ENCODE measurements around the gene ATXN7.

ATXN7 gene

GRCh38 chr3:63875510-63875909 is 11.8 kb downstream of the ATXN7 start:
- peaks cover 62% of the 10 kb centered on the region for H3K4me1 ChIP-seq (ENCODE audit: insufficient read depth, low read length, poor library complexity, severe bottlenecking)
- H3F3A ChIP-seq (ENCODE audit: low read depth), result 0 out of 2 replicates have a peak, but pooled peaks cover 4% of the 10 kb centered on the region
- H3K36me3 ChIP-seq (ENCODE audit: insufficient read depth, low read length), result no peaks in the 10 kb centered on the region
- H4K20me1 ChIP-seq (ENCODE audit: insufficient read depth, low read length, poor library complexity, severe bottlenecking), result peaks cover 75% of the 10 kb centered on the region
- H2AFZ ChIP-seq (ENCODE audit: low read length), result no peak overlapping the region
- no peak overlapping the region for H3K9ac ChIP-seq (ENCODE audit: low read depth, low read length, poor library complexity, severe bottlenecking)
- no peak overlapping the region for H3K4me2 ChIP-seq (ENCODE audit: low read depth, low read length, poor library complexity, severe bottlenecking)
- no peaks in the 10 kb centered on the region for H3K9me3 ChIP-seq (ENCODE audit: insufficient read depth, low read depth, low read length)
- H3K79me2 ChIP-seq (ENCODE audit: insufficient read depth, low read length), result peaks cover 95% of the 10 kb centered on the region
- TF ChIP-seq CTCF (conservative IDR thresholded peaks at IDR 0.05; ENCODE audit: low read length), result no peak
- no peak for TF ChIP-seq EZH2phosphoT487 (IDR thresholded peaks at IDR 0.05; ENCODE audit: borderline replicate concordance)
- H3K27me3 ChIP-seq (ENCODE audit: insufficient read depth, low read length, poor library complexity, severe bottlenecking), result no peaks in the 10 kb centered on the region
- no peak overlapping the region for H3K4me3 ChIP-seq (ENCODE audit: low read length, poor library complexity, severe bottlenecking)
- no peaks in the 10 kb centered on the region for H3K9me2 ChIP-seq (replicated peaks; ENCODE audit: low read depth, low read length)

- Histone ChIP-seq H3K4me3 (ENCODE audit: low read length, poor library complexity, severe bottlenecking) (no peak overlapping the region), H3K4me2 (ENCODE audit: low read depth, low read length, poor library complexity, severe bottlenecking) (no peak overlapping the region), H2AFZ (ENCODE audit: low read length) (no peak overlapping the region), H4K20me1 (ENCODE audit: insufficient read depth, low read length, poor library complexity, severe bottlenecking) (peaks cover 71% of the 10 kb centered on the region), H3K9ac (ENCODE audit: low read depth, low read length, poor library complexity, severe bottlenecking) (no peak overlapping the region), H3F3A (ENCODE audit: low read depth) (0 out of 2 replicates have a peak, but pooled peaks cover 4% of the 10 kb centered on the region), H3K9me3 (ENCODE audit: insufficient read depth, low read depth, low read length) (no peaks in the 10 kb centered on the region), H3K79me2 (ENCODE audit: insufficient read depth, low read length) (peaks cover 95% of the 10 kb centered on the region), H3K36me3 (ENCODE audit: insufficient read depth, low read length) (no peaks in the 10 kb centered on the region), H3K27me3 (ENCODE audit: insufficient read depth, low read length, poor library complexity, severe bottlenecking) (no peaks in the 10 kb centered on the region), H3K9me2 (replicated peaks; ENCODE audit: low read depth, low read length) (no peaks in the 10 kb centered on the region), H3K4me1 (ENCODE audit: insufficient read depth, low read length, poor library complexity, severe bottlenecking) (peaks cover 54% of the 10 kb centered on the region)
- TF ChIP-seq EZH2phosphoT487 (IDR thresholded peaks at IDR 0.05; ENCODE audit: borderline replicate concordance) (no peak), CTCF (conservative IDR thresholded peaks at IDR 0.05; ENCODE audit: low read length) (no peak)
Measured at GRCh38 chr3:63876260-63876659, 12.6 kb downstream of the ATXN7 start.

- no peak overlapping the region for H3K9ac ChIP-seq (ENCODE audit: low read depth, low read length, poor library complexity, severe bottlenecking)
- H3K4me3 ChIP-seq (ENCODE audit: low read length, poor library complexity, severe bottlenecking), result peak overlapping the region; percentile 31
- H4K20me1 ChIP-seq (ENCODE audit: insufficient read depth, low read length, poor library complexity, severe bottlenecking), result peaks cover 66% of the 10 kb centered on the region
- no peak for TF ChIP-seq CTCF (conservative IDR thresholded peaks at IDR 0.05; ENCODE audit: low read length)
- no peak for TF ChIP-seq EZH2phosphoT487 (IDR thresholded peaks at IDR 0.05; ENCODE audit: borderline replicate concordance)
- no peaks in the 10 kb centered on the region for H3K9me2 ChIP-seq (replicated peaks; ENCODE audit: low read depth, low read length)
- no peaks in the 10 kb centered on the region for H3K36me3 ChIP-seq (ENCODE audit: insufficient read depth, low read length)
- no peaks in the 10 kb centered on the region for H3K9me3 ChIP-seq (ENCODE audit: insufficient read depth, low read depth, low read length)
- no peak overlapping the region for H2AFZ ChIP-seq (ENCODE audit: low read length)
- H3K4me1 ChIP-seq (ENCODE audit: insufficient read depth, low read length, poor library complexity, severe bottlenecking), result peaks cover 41% of the 10 kb centered on the region
- peaks cover 97% of the 10 kb centered on the region for H3K79me2 ChIP-seq (ENCODE audit: insufficient read depth, low read length)
- H3F3A ChIP-seq (ENCODE audit: low read depth), result 0 out of 2 replicates have a peak, but pooled peaks cover 4% of the 10 kb centered on the region
- no peaks in the 10 kb centered on the region for H3K27me3 ChIP-seq (ENCODE audit: insufficient read depth, low read length, poor library complexity, severe bottlenecking)
- H3K4me2 ChIP-seq (ENCODE audit: low read depth, low read length, poor library complexity, severe bottlenecking), result peak overlapping the region; percentile 50
Measured at GRCh38 chr3:63877737-63878393, 14.2 kb downstream of the ATXN7 start.

Data from Loucy (cell line).